ENCODE data around the gene MAMLD1.

DNA sequence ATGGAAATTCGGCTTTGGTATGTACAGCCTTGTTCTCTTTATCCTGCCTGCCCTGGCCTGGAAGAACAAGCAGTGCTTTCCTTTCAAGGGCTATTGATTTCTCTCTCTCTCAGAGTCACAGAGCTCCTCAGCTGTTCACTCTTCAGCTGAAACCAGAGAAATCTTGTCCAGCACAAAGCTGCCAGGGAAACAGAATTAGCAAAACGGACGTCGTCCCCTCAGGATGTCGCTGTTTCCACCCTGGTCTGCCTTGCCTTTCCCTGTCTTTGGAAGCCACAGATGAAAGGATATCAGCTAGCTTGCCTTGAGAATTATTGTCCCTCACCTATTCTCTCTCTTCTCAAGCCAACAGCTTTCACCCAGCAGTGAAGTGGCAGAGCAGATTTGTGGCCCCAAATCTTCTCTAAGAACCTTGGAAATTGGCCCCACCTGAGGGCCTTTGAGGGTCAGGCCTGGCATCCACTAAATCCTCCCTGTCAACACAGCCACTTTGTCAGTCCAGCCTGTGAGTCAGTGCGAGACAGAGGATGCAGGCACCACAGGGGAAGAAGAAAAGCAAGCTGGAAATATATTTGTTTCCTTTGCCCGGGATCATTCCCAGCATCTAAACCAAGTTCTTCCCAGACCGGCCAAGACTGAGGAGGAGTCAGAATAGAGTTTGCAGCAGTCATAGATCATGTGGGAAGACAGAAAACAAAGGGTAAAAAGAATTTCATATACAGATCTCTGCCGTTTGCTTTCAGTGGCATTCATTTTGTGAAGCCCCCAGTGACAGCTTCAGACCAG, 141.5 kb downstream of the MAMLD1 start:
- TF ChIP-seq, protein P1, sequence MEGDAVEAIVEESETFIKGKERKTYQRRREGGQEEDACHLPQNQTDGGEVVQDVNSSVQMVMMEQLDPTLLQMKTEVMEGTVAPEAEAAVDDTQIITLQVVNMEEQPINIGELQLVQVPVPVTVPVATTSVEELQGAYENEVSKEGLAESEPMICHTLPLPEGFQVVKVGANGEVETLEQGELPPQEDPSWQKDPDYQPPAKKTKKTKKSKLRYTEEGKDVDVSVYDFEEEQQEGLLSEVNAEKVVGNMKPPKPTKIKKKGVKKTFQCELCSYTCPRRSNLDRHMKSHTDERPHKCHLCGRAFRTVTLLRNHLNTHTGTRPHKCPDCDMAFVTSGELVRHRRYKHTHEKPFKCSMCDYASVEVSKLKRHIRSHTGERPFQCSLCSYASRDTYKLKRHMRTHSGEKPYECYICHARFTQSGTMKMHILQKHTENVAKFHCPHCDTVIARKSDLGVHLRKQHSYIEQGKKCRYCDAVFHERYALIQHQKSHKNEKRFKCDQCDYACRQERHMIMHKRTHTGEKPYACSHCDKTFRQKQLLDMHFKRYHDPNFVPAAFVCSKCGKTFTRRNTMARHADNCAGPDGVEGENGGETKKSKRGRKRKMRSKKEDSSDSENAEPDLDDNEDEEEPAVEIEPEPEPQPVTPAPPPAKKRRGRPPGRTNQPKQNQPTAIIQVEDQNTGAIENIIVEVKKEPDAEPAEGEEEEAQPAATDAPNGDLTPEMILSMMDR (IDR thresholded peaks at IDR 0.05; ENCODE audit: low read depth, low read length, poor library complexity, severe bottlenecking) = no peak
- no peak for TF ChIP-seq EZH2phosphoT487 (IDR thresholded peaks at IDR 0.05; ENCODE audit: borderline replicate concordance, low read length)
